GM12874 (cell line): ENCODE data around the gene RPS6KA4.

Experiments used
- TF ChIP-seq, protein P1 (sequence below): IDR thresholded peaks from 2 replicates; pipeline ENCODE4 v1.5.1; 2011; ENCODE audit warnings: low read depth, mild to moderate bottlenecking, control low read depth, low read length, moderate library complexity; ENCODE audit not compliant: insufficient read depth

RPS6KA4 gene

GRCh38 chr11:64352995-64353714, 5.8 kb upstream of the RPS6KA4 start:
- TF ChIP-seq, protein P1, sequence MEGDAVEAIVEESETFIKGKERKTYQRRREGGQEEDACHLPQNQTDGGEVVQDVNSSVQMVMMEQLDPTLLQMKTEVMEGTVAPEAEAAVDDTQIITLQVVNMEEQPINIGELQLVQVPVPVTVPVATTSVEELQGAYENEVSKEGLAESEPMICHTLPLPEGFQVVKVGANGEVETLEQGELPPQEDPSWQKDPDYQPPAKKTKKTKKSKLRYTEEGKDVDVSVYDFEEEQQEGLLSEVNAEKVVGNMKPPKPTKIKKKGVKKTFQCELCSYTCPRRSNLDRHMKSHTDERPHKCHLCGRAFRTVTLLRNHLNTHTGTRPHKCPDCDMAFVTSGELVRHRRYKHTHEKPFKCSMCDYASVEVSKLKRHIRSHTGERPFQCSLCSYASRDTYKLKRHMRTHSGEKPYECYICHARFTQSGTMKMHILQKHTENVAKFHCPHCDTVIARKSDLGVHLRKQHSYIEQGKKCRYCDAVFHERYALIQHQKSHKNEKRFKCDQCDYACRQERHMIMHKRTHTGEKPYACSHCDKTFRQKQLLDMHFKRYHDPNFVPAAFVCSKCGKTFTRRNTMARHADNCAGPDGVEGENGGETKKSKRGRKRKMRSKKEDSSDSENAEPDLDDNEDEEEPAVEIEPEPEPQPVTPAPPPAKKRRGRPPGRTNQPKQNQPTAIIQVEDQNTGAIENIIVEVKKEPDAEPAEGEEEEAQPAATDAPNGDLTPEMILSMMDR: no peak

- TF ChIP-seq, protein P1: no peak
Measured at GRCh38 chr11:64353715-64354506, 5.1 kb upstream of the RPS6KA4 start.

DNA sequence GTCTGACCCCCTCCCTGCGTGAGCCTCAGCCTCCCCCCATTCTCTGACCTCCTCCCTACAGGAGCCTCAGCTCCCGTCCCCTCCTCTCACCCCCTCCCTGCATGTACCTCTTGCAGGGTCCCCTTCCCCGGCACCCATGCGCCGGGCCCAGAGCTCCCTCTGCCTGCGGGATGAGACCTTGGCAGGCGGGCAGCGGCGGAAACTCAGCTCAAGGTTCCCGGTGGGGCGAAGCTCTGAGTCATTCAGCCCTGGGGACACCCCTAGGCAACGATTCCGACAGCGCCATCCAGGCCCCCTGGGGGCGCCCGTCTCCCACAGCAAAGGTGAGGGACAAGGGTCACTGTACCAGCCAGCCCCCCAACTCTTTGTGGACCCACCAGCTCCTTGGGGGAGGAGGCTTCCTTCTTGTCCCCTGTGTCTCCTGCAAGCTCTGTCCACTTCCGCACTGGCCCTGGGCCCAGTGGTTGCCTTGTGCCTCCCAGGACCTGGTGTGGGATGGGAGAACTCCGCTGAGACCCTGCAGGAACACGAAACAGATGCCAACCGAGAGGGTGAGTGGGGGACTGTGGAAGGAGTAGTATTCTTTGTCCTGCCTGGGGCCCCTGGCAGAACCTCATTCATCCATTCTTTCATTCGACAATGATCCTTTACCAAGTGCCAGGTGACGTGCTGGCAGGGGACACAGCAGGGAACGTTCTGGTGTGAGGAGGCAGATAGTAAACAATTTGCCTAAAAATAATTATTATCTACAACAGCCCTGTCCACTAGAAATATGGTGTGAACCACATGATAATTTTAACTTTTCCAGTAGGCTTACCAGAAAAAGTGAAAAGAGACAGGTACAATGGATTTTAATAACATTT, 3.7 kb upstream of the RPS6KA4 start:
- TF ChIP-seq, protein P1: peak; percentile 72

DNA sequence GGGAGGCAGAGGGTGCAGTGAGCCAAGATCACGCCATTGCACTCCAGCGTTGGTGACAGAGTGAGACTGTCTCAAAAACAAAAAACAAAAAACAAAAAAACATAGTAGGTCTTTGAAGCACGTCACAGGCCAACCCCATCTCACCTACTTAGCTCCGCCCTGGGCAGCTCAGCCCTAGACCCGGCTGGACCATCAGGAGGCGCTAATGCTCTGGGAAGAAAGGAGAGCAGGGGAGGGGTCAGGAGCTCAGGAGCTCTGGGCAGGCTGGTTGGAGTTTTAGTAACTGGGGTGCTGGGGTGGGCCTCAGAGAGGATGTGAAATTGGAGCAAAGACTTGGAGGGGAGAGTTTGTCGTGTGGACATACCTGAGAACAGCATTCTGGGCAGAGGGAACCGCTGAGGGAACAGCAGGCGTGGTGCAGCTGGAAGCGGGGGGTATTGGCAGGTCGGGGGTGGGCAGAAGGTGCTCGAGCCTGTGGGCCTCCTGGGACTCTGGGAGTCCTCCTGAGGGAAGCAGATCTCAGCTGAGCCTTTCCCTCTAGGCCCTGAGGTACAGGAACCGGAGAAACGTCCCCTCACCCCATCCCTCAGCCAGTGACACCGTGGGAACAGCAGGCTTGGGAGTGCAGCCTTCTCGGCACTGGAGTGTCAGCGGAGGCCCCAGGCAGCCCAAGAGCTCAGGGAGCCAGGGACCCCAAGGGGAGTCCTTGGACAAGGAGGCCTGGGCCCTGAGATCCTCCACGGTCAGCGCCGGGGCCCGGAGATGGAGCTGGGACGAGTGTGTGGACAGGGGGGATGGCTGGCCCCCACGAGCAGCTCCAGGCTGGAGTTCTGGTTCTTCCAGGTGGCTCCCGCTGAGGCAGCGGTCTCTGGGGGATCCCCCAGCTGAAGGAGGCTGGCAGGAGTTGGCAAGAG, 2.2 kb upstream of the RPS6KA4 start:
- TF ChIP-seq, protein P1: peak; percentile 38

- TF ChIP-seq, protein P1: no peak
Measured at GRCh38 chr11:64357446-64357845, 1.5 kb upstream of the RPS6KA4 start.

- TF ChIP-seq, protein P1: no peak
Measured at GRCh38 chr11:64357904-64358535, 942 bp upstream of the RPS6KA4 start.
